PFSK-1 (cell line): ENCODE results near the gene TRIM5.

Experiments used
- FOXP2 ChIP-seq: optimal IDR thresholded peaks from 2 replicates; pipeline ENCODE3; 2011; ENCODE audit warnings: borderline replicate concordance, control low read depth, inconsistent platforms; ENCODE audit not compliant: insufficient read depth; ENCODE audit errors: extremely low read length, extremely low read depth
- POLR2AphosphoS5 ChIP-seq: IDR thresholded peaks from 2 replicates; pipeline ENCODE4 v1.6.1; 2012; ENCODE audit warnings: low read depth, mild to moderate bottlenecking, control low read depth, low read length, moderate library complexity
- SIN3A ChIP-seq: IDR thresholded peaks from 2 replicates; pipeline ENCODE4 v1.6.1; 2012; ENCODE audit warnings: mild to moderate bottlenecking, low read length, moderate library complexity, borderline replicate concordance; ENCODE audit not compliant: insufficient read depth
- TAF1 ChIP-seq: IDR thresholded peaks from 2 replicates; pipeline ENCODE4 v1.6.1; 2012; ENCODE audit warnings: low read length, control low read depth, borderline replicate concordance; ENCODE audit not compliant: insufficient read depth
- TF ChIP-seq, protein P1 (sequence below), 2 experiments: IDR thresholded peaks; 2 replicates each; pipeline versions ENCODE4 v1.6.1 to v1.8.0; 2011 to 2012; ENCODE audit warnings: low read depth in 2 of 2, low read length in 2 of 2, control low read depth in 1 of 2, inconsistent platforms in 1 of 2, mild to moderate bottlenecking in 1 of 2, moderate library complexity in 1 of 2; ENCODE audit not compliant: insufficient read depth in 1 of 2

TRIM5 gene

DNA sequence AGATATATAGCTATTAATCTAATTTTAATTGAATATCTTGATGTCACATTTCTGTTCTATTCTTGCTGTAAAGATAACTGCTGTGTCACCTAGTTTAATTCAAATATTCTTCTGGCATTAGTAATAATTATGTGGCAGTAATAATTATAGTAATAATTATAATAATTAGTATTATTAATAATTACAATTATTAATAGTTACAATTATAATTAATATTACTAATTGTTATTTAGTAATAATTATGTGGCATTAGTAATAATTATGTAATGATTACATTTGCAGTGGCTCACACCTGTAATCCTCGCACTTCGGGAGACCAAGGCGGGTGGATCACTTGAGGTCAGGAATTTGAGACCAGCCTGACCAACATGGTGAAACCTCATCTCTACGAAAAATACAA lies 1.6 kb upstream of the TRIM5 start:
- TF ChIP-seq POLR2AphosphoS5 (no peak), FOXP2 (no peak), SIN3A (no peak), TAF1 (no peak)
- TF ChIP-seq, protein P1, sequence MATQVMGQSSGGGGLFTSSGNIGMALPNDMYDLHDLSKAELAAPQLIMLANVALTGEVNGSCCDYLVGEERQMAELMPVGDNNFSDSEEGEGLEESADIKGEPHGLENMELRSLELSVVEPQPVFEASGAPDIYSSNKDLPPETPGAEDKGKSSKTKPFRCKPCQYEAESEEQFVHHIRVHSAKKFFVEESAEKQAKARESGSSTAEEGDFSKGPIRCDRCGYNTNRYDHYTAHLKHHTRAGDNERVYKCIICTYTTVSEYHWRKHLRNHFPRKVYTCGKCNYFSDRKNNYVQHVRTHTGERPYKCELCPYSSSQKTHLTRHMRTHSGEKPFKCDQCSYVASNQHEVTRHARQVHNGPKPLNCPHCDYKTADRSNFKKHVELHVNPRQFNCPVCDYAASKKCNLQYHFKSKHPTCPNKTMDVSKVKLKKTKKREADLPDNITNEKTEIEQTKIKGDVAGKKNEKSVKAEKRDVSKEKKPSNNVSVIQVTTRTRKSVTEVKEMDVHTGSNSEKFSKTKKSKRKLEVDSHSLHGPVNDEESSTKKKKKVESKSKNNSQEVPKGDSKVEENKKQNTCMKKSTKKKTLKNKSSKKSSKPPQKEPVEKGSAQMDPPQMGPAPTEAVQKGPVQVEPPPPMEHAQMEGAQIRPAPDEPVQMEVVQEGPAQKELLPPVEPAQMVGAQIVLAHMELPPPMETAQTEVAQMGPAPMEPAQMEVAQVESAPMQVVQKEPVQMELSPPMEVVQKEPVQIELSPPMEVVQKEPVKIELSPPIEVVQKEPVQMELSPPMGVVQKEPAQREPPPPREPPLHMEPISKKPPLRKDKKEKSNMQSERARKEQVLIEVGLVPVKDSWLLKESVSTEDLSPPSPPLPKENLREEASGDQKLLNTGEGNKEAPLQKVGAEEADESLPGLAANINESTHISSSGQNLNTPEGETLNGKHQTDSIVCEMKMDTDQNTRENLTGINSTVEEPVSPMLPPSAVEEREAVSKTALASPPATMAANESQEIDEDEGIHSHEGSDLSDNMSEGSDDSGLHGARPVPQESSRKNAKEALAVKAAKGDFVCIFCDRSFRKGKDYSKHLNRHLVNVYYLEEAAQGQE (IDR thresholded peaks at IDR 0.05; ENCODE audit: insufficient read depth in 1 of 2, low read depth in 2 of 2, low read length in 2 of 2) = no peak

DNA sequence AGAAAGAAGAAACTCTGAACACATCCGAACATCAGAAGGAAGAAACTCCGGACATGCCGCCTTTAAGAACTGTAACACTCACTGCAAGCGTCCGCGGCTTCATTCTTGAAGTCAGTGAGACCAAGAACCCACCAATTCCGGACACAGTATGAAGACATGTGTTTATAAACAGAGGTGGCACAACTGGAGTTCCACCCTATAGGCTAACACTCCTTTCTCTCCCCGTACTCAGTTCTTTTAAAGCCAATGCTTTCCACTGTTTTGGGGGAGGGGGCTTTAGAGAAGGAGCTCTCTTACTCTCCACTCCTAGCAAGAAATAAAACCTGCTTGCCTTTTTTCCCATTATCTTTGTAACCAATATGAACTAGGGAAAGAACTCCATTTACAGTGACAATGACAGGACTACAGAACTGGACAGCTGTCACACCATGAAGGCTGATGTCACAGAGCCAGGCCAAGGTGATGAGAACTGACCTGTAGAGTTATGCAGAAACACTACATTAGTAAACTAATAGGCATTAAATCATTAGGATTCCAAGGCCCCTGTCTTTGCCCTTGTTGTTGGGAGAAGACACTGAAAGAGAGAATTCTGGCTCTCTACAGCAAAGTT lies 733 bp downstream of the TRIM5 start:
- TF ChIP-seq, protein P1 (IDR thresholded peaks at IDR 0.05; ENCODE audit: insufficient read depth in 1 of 2, low read depth in 2 of 2, low read length in 2 of 2) = no peak
- TF ChIP-seq POLR2AphosphoS5 (no peak), TAF1 (no peak), FOXP2 (no peak), SIN3A (no peak)

DNA sequence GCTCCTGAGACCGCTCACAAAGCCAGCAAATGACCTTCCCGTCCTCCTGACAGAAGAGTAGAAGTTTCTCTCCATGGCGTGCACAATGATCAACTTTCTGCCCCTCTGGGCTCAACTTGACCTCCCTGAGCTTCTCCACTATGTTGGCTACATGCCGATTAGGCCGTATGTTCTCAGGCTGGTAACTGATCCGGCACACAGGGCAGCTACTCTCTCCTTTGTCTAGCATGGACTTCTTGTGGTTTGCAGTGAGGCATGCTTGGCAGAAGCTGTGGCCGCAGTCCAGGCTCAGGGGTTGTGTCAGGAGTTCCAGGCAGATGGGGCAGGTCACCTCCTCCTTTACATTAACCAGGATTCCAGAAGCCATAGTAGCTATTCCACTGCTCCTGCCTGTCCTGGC lies 5.1 kb downstream of the TRIM5 start:
- TF ChIP-seq POLR2AphosphoS5 (no peak), TAF1 (no peak), FOXP2 (no peak), SIN3A (no peak)
- TF ChIP-seq, protein P1 (IDR thresholded peaks at IDR 0.05; ENCODE audit: insufficient read depth in 1 of 2, low read depth in 2 of 2, low read length in 2 of 2) = no peak

DNA sequence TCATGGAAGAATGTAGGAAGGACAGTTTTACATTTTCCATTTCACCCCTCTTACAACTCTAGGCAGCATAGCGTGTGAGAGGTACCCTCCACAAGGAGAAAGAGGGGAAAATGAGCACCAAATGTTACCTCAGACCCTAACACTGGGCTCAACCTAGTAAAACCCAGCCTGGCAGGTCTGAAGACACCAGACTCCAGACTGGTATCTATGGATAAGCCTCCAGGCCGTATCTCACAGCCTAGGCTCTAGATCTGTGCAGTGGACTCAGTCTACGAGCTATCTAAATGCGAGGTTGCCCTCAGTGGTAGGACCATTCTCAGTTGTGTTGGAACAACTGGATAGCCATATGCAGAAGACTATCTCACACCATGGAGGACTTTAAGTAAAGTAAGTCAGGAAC lies 10.5 kb downstream of the TRIM5 start:
- TF ChIP-seq POLR2AphosphoS5 = no peak
- TF ChIP-seq, protein P1 (IDR thresholded peaks at IDR 0.05; ENCODE audit: insufficient read depth in 1 of 2, low read depth in 2 of 2, low read length in 2 of 2) = no peak
- no peak for TF ChIP-seq SIN3A
- no peak for TF ChIP-seq FOXP2
- TF ChIP-seq TAF1 = no peak

DNA sequence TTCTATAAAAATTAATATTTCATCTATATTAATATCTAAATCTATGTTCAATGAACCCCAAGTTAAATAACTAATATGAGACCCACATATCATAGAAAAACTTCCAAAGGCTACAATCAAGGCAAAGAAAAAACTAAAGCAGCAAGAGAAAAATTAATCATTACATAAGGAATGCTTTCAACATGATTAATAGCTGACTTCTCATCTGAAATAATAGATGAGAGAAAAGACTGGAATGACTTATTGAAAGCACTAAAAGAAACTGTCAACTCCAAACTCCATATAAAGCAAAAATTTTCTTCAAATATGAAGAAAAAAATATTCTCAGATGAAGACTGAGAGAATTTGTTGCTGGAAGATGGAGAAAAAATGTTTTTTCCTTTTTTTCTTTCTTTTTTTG lies 13.0 kb downstream of the TRIM5 start:
- TF ChIP-seq POLR2AphosphoS5 (no peak), FOXP2 (no peak), TAF1 (no peak), SIN3A (no peak)
- TF ChIP-seq, protein P1 (IDR thresholded peaks at IDR 0.05; ENCODE audit: insufficient read depth in 1 of 2, low read depth in 2 of 2, low read length in 2 of 2) = no peak
